ENCODE data around the gene UTP11.
"Not testable (repeated sequence)": the region's sequence is repeated elsewhere in the genome, so short reads cannot be mapped to it uniquely, and the experiment has no call there.

Gene UTP11, protein sequence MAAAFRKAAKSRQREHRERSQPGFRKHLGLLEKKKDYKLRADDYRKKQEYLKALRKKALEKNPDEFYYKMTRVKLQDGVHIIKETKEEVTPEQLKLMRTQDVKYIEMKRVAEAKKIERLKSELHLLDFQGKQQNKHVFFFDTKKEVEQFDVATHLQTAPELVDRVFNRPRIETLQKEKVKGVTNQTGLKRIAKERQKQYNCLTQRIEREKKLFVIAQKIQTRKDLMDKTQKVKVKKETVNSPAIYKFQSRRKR

DNA sequence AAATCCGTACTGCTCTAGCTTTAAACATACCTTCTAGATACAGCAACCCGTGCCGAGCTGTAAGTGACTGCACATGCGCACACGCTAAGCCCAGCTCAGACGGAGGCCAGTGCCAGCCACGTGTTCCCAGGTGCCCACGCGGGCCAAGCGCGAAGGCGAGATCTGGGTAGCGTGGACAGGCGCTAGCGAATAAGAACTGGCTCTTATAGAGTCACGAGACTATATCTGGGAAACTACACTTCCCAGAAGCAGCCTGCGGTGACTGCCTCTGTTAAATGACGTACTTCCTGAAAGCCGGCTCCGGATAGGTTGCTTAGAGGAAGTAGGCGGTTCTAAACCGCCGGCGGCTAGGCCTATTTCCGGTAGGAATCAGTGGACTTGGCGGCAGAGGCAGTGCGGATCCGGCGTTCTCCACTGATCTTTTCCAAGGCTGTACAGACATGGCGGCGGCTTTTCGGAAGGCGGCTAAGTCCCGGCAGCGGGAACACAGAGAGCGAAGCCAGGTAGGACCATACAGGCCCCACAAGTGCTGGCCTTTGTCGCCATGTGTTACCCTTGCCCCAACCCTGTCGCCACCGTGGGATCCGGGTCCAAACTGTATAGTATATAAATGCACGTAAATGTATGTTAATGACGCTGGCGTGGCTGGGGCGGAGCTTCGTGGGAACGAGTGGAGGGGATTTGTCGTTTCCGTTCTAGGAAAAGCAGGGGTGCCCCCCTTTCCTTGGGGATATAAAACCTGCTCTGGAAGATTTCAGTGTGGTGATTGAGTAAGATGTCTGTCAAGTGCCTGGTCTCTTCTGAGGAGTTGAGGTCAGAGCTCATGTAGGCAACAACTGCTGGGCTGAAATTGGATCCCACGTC, at the start of gene UTP11:
Gene UTP11, plus strand, starts transcription at position 372 of the 864 bp plus-strand sequence. Its CDS starts 69 bp downstream, at position 441.
- peak; percentile 80 for DNase-seq (ENCODE audit: low read depth)

DNA sequence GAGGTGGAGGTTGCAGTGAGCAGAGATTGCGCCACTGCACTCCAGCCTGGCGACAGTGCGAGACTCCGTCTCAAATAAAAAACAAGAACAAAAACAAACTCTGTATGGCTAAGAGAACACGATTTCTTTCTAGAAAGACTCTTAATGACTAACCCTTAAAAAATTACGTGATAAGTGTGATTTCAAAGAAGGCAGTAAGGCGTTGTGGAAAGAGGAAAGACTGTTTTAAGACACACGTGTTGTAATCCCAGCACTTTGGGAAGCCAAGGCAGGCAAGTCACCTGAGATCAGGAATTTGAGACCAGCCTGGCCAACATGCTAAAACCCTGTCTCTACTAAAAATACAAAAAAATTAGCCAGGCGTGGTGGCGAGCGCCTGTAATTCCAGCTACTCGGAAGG, 48.4 kb upstream of the UTP11 start:
- DNase-seq (ENCODE audit: low read depth) = not testable (repeated sequence)

DNA sequence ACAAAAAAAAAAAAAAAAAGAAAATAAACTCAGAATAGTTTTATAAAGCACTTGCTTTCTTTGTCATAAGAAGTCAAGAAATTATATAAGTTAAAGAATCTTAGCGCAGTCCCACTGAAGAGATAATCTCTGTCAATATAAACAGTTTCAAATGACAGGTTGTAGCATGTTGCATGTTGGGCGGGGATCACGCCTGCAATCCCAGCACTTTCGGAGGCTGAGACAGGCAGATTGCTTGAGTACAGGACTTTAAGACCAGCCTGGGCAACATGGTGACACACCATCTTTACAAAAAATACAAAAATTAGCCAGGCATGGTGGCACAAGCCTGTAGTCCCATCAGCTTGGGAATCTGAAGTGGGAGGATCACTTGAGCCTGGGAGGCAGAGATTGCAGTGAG, 47.2 kb upstream of the UTP11 start:
- DNase-seq (ENCODE audit: low read depth) = no peak

DNA sequence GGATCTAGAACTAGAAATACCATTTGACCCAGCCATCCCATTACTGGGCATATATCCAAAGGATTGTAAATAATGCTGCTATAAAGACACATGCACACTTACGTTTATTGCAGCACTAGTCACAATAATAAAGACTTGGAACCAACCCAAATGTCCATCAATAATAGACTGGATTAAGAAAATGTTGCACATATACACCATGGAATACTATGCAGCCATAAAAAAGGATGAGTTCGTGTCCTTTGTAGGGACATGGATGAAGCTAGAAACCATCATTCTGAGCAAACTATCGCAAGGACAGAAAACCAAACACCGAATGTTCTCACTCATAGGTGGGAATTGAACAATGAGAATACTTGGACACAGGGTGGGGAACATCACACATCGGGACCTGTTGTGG, 38.9 kb upstream of the UTP11 start:
- DNase-seq (ENCODE audit: low read depth) = not testable (repeated sequence)

DNA sequence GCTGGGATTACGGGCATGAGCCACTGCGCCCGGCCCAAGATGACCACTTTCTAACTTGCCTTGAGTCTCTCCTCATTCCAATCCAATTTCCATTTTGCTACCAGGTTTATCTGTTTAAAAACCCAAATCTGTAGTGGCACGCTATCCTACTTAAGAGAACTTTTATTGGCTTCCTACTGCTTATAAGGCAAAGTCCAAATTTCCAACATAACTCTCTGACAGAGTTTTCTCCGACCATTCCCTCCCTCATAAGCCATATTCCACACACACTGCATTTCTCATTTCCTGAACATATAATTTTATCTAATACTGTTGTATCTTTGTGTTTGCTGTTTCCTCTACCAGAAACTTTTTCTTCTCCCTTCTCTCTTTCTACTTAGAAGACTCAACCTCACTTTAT, 38.0 kb upstream of the UTP11 start:
- DNase-seq (ENCODE audit: low read depth) = no peak

DNA sequence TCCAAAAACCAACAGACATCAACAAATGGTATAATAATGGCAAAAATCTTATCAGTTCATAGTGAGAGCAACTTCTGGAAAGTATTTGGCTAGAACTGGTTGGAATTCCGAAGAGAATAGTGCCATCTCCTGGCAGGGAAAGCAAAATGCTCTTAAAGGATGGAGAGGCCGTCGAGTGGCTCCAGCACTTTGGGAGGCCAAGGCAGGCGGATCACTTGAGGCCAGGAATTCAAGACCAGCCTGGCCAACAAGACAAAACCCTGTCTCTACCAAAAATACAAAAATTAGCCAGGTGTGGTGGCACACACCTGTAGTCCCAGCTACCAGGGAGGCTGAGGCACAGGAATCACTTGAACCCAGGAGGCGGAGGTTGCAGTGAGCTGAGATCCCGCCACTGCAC, 37.5 kb upstream of the UTP11 start:
- not testable (repeated sequence) for DNase-seq (ENCODE audit: low read depth)

DNA sequence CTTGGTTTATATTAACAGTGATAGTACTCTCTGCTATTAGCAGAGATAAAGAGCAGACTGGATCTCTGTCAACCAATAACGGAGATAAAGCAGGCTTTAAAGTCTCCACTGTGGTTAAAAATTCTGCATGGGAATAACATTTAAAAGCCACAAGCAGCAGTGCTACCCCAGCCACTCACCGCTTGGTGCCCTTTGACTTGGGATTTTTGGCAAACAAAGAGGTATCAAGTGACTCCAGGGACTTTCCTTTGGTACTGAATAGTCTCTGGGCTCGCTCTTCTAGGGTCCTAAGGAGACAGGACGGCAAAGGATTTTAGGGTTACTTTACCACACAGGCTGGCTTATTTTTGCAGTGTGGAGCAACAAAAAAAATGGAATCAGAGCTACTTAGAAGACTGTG, 34.0 kb upstream of the UTP11 start:
- no peak for DNase-seq (ENCODE audit: low read depth)

DNA sequence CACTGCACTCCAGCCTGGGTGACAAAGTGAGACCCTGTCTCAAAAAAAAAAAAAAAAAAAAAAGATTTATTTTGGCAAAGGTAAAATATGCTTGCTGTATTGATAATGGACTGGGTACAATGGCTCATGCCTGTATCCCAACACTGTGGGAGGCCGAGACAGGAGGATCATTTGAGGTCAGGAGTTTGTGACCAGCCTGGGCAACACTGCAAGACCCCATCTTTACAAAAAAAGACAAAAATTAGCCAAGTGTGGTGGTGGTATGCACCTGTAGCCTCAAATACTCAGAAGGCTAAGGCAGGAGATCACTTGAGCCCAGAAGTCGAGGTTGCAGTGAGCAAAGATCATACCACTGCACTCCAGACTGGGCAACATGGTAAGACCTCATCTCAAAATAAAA, 29.0 kb upstream of the UTP11 start:
- no peak for DNase-seq (ENCODE audit: low read depth)

DNA sequence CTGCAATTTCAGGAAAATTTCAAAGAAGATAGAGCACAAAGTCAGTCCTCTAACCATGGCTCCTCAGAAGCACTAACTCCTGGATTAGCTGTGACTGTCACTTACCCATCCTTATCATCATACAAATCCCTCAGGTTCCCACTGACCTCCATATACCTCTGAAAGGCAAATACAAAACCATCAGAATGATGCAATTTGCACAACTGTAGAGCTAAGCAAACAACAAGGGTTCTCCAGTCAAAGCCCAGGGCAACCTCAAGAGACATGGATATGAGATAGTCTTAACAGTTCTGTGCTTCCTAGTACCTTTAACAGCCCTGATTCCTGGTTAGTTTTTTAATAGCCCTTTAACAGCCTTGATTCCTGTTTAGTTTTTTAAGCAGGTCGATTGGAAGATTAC, 24.9 kb upstream of the UTP11 start:
- DNase-seq (ENCODE audit: low read depth) = no peak

DNA sequence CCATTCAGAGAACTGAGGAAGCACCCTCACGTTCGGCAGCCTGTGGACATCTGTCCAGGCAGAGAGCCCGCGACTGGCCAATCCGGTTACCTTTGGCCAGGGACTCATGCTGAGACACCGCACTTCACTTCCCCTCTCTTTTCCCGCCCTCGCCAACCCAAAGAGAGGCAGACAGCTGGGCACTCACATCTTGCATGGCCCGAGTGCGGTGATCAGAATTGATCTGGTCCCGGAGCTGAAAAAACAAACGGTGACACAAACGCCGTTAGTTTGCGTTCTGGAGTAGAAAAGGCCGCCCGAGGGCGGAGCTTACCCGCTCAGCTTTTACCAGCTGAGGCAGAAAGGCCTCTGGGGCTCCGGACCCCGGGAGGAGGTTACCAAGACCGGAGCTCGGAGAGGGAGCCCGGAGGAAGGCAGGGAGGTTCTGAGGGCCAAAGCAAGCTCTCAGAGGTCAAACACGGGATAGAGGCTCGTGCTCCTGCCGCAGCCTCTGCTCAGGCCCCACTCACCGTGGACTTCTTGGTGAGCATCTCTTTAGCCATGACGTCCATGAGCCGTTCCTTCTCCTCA, 23.1 kb upstream of the UTP11 start:
- no peak for DNase-seq (ENCODE audit: low read depth)

DNA sequence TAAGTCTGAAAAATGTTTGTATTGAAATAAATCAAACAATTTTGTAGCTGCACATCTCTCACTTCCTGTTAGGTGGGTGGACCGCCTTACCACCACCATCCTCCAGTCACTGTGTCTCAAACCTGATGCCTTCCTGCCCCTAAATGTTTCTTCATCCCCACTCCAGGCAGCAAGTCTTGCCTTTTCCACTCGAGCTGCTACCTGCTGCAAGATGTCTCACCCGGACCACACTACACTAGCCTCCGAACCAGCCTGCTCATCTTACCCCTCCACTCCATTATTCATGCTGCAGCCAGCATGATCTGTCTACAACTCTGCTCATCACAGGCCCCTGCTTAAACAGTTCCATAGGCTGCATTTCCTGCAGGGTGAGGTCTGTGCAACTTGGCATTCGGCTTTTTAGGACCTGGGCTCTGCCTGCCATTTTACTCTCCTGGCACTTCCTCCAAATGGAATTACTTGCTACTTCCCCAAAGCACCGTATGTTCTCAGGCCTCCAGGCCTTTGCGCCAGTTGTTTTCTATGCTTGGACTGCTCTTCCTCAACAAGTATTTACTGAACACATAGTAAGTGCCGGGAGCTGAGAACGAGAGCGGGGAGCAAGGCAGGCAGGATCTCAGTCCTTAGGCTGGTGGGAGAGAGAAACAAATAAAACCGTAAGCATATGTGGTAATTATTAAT, 17.5 kb upstream of the UTP11 start:
- no peak for DNase-seq (ENCODE audit: low read depth)

DNA sequence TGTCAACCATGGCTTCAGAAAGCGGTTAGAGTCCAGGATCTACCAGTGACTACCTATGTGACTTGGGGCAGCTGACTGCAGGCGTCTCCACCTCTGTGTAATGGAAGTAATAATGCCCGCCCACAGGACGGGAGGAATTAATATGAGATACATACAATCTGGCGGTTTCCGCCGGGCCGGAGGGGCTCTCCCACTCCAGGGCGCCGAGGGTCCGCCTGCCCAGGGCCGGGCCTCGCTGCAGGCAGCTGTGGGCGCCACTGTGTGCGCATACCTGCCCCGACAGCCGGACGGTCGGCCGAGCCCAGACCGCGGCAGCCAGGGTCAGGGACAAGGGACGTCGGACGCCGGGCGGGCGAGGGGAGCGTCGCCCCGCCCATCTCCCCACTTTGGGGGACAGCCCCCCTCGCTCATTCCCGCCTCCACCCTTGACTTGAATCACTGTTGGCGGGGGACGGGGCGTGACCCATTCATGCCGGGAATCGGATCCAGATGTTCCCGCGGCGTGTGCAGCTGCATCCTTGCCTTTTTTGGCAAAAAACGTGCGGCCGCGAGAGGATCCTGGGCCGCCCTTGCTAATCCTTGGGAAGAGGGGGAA, 16.7 kb upstream of the UTP11 start:
- DNase-seq (ENCODE audit: low read depth) = no peak

DNA sequence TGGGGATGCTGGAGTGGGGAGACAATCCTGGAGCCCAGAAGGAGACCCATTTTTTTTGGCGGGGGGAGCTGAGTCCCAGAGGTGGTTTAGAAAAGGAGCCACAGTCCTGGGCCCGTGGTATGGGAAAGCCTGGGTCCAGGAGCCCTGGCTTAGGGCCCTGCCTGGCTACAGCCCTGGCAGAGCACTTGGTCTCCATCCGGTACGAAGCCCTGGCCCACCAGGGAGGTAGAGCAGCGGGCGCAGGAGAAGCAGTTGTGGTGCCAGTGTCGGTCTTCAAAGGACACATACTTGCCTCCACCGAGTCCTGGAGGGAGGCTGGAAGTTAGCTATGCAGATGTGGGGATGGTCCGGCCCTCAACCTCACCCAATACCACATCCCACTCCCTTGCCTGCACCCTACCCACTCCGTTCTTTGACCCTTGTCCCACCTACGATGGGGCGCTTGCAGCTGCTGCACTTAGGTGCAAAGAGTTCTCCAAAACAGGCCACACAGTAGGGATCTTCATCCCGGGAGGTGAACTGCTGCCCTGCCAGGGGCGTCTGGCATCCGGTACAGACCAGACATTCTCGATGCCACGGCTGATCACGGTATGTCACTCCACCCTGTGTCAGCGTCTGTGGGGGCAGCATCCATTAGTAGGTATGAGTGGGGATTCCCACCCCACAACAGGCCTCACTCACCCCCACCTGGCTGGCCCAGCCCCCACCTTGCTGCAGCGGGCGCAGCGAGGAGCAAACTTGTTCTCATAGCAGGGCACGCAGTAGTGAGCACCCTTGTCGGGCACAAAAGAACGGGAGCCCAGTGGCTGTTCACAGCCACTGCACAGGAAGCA, 15.1 kb upstream of the UTP11 start:
- DNase-seq (ENCODE audit: low read depth) = no peak

DNA sequence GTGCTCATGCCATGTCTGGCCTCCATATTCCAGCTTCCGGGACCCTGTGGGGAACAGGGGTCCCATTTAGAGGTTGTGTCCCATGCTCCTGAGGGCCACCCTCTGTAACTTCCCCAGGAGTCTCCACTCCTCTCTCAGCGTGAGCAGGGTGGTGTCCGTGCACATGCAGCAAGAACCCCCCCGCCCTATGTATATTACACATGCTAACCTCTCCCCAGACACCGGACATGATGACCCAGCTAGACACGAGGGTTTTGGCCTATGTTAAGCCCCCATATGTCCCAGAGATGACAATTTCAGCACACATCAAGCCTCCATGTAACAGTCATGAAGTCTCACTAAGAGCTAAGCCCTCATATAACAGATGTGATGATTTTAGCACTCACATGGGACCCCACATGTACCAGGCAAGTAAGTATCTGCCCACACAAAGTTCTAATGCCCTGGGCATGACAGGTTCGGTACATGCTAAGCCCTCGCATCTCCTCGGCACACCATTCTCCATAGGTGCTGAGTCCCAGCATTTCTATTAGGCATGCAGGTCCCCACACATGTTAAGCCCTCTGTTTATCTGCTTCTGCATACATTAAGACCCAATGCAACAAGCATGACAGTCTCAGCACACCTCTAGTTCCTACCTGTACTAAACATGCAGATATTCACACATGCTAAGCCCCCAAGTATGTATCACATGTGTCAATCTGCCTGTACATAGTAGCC, 14.3 kb upstream of the UTP11 start:
- no peak for DNase-seq (ENCODE audit: low read depth)

DNA sequence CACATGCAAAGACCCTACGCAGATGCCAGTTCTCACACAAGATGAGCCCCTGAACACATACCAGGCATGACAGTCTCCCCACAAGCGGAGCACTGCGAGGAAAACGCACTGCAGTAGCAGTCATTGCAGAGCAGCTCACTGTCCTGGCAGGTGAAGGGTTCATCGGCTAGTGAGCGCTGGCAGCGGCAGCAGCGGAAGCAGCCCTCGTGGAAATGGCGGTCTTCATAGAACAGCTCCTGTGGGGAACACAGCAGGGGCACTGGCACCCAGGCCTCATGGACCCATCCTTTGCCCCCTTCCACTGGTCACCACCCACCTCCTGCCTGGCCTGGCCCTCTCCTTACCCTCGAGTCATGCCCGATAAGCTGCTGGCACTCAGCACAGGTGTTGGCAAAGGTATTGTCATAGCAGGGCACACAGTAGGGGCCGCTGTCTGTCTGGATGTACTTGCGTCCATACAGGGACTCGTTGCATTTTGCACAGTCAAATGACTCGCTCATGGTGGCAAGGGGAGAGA, 13.6 kb upstream of the UTP11 start:
- no peak for DNase-seq (ENCODE audit: low read depth)

DNA sequence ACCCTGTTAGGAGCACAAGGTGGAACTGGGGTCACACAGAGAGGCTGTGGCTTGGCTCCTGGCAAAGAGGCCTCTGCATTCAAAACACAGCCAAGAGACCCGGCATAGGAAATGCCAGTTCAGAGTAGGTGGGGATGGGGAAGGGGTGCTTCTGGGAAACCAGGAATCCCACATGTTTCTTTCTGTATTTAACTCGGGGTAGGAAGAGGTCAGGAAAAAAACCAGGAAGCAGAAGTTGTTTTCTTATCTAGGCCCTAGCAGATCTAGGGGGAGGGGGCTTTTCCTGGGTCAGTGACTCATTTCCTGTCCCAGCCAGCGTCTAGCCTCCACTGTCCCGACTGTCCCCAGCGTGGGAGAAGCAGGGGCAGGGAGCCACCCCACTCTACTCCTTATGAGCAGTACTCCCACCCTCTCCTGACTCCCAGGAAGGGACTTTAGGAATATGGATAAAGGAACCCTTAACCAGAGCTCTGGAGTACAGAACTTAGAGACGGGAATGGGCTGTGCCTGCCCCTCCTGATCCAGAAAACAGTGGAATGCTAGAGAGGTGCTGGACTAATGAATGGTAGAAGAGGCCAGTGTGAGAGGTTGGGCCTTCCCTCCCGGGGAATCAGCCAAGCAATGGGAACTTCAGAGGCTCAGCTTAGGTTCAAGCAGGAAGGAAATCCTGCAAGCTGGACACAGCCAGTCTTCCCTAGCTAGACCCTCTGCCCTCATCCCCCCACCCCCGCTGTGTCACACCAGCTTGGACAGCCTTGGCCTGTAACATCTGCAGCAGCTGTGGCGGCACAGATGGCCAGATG, 12.9 kb upstream of the UTP11 start:
- DNase-seq (ENCODE audit: low read depth) = no peak

DNA sequence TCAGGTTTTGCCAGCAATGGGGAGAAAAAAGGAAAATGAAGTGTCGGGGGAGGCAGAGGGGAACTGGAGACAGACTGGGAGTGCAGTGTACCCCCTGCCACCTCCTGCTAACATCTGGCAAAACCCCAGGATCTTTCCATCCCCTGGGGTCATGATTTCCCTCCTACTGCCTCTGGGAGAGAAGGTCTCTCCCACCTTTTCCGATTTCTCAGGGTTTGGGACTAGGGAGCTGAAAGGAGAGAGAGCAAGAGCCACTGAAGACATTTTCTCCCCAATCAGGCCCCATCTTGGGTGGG, 12.4 kb upstream of the UTP11 start:
- no peak for DNase-seq (ENCODE audit: low read depth)

DNA sequence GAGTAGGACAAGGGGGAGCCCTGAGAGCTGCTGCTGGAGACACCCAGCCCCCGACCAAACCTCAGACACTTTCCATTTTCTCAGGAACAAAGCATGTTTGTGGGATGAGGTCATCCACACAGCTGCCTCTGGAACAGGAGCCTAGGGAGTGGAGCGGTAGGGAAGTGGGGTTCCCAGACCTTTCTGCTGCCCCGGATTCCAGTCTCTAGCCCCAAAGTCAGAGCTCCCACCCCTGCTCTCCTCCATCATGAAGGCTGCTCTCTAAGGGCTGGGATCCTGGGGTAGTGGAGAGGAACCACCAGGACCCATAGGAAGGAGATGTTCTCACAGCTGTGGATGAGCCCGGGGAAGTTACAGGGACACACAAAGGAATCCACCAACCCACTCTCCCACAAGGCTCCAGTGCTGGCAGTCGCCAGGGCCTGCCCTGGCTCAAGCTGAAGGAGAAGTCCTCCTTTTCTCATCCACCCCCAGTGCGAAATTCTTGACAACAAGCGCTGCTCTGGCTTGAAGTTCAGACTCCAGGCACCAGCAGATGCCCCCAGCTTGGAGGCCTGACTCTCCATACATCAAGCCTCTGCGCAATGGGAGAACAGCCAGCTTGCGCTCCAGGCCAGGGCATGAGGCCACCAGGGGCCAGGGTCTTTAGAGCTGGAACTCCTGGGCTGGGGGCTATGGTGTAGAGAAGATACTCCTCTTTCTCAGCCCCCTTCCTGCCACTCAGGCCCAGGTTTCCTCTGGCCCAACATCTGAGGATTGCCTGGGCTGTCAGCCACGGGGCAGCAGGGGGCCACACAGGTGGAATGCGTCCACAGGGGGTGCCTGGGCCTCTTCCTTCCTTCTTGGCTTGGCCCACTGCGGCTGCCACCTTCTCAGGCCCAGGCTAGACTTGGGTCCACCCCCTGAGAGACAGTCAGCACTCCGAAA, 11.7 kb upstream of the UTP11 start:
- no peak for DNase-seq (ENCODE audit: low read depth)

Data from activated T-helper 1 cell treated with Interleukin-2 at 50 U/mL for 16 hours (primary cell).